GM21526 (cell line): ENCODE results near the gene CHRNA1.

Source experiments
- ATAC-seq: cut with Tn5 transposase; IDR thresholded peaks from one replicate; pipeline ENCODE4 v1.9.1; 2021; ENCODE audit warnings: moderate library complexity; ENCODE audit not compliant: unreplicated experiment, low FRiP score

The CHRNA1 gene

GRCh38 chr2:174763780-174764179 is 492 bp downstream of the CHRNA1 start:
- no peak for ATAC-seq

GRCh38 chr2:174762464-174762863 is 1.8 kb downstream of the CHRNA1 start:
- no peak for ATAC-seq

GRCh38 chr2:174761837-174762236 is 2.4 kb downstream of the CHRNA1 start:
- no peak for ATAC-seq

GRCh38 chr2:174760845-174761473 is 3.3 kb downstream of the CHRNA1 start:
- ATAC-seq = no peak

- no peak for ATAC-seq
Measured at GRCh38 chr2:174759381-174760065, 4.7 kb downstream of the CHRNA1 start.

GRCh38 chr2:174756743-174757142 is 7.5 kb downstream of the CHRNA1 start:
- no peak for ATAC-seq

- ATAC-seq = peak; percentile 59
Measured at GRCh38 chr2:174753038-174753633, 11.1 kb downstream of the CHRNA1 start.

GRCh38 chr2:174752403-174753037 is 11.8 kb downstream of the CHRNA1 start:
- ATAC-seq = peak; percentile 73

- peak; percentile 45 for ATAC-seq
Measured at GRCh38 chr2:174750923-174751441, 13.3 kb downstream of the CHRNA1 start.

- no peak for ATAC-seq
Measured at GRCh38 chr2:174749793-174750192, 14.5 kb downstream of the CHRNA1 start.

- peak; percentile 30 for ATAC-seq
Measured at GRCh38 chr2:174748948-174749347, 15.3 kb downstream of the CHRNA1 start.

GRCh38 chr2:174745142-174745541 is 19.1 kb downstream of the CHRNA1 start:
- no peak for ATAC-seq

- ATAC-seq = no peak
Measured at GRCh38 chr2:174744111-174744510, 20.2 kb downstream of the CHRNA1 start.

- ATAC-seq = no peak
Measured at GRCh38 chr2:174740721-174741120, 23.6 kb downstream of the CHRNA1 start.

GRCh38 chr2:174738841-174739240 is 25.4 kb downstream of the CHRNA1 start:
- ATAC-seq = no peak

GRCh38 chr2:174731546-174731945 is 32.7 kb downstream of the CHRNA1 start:
- no peak for ATAC-seq

- ATAC-seq = no peak
Measured at GRCh38 chr2:174730698-174731018, 33.6 kb downstream of the CHRNA1 start.

- no peak for ATAC-seq
Measured at GRCh38 chr2:174729797-174730697, 34.2 kb downstream of the CHRNA1 start.

GRCh38 chr2:174728096-174728495 is 36.2 kb downstream of the CHRNA1 start:
- ATAC-seq = no peak

- ATAC-seq = no peak
Measured at GRCh38 chr2:174726212-174726611, 38.1 kb downstream of the CHRNA1 start.
